H9 (cell line): ENCODE data around the gene GP1BB. TPM values are rescaled to one million over a fixed set of nuclear protein-coding genes. Genes with fewer than 3 reads are reported as not detected.
"Not testable (repeated sequence)": the region's sequence is repeated elsewhere in the genome, so short reads cannot be mapped to it uniquely, and the experiment has no call there.

Source experiments
- DNase-seq: peaks from one replicate; pipeline ENCODE4 v3.0.0-alpha.2; 2017
- H2AFZ ChIP-seq: one replicate; pipeline ENCODE4 v1.6.1; 2013; ENCODE audit warnings: mild to moderate bottlenecking, low read length, control low read depth, moderate library complexity
- H2AK5ac ChIP-seq: 2 replicates; pipeline ENCODE4 v1.6.1; 2013; ENCODE audit warnings: low read length, control low read depth, mixed read lengths; ENCODE audit not compliant: insufficient read length
- H2BK120ac ChIP-seq: one replicate; pipeline ENCODE4 v1.6.1; 2013; ENCODE audit warnings: low read depth, mild to moderate bottlenecking, low read length, control low read depth, inconsistent platforms; ENCODE audit not compliant: poor library complexity, severe bottlenecking
- H2BK12ac ChIP-seq: 2 replicates; pipeline ENCODE4 v1.6.1; 2013; ENCODE audit warnings: low read length, control low read depth, mixed read lengths, low read depth; ENCODE audit not compliant: insufficient read length
- H2BK15ac ChIP-seq: 2 replicates; pipeline ENCODE4 v1.6.1; 2013; ENCODE audit warnings: low read depth, low read length, control low read depth
- H2BK20ac ChIP-seq: one replicate; pipeline ENCODE4 v1.6.1; 2013; ENCODE audit warnings: low read depth, mild to moderate bottlenecking, low read length, control low read depth, inconsistent platforms; ENCODE audit not compliant: poor library complexity, severe bottlenecking
- H2BK5ac ChIP-seq: 2 replicates; pipeline ENCODE4 v1.6.1; 2013; ENCODE audit warnings: low read length, control low read depth, mixed read lengths; ENCODE audit not compliant: insufficient read length
- H3K14ac ChIP-seq: 2 replicates; pipeline ENCODE4 v1.6.1; 2013; ENCODE audit warnings: low read length, control low read depth; ENCODE audit not compliant: insufficient read depth
- H3K18ac ChIP-seq: 2 replicates; pipeline ENCODE4 v1.6.1; 2013; ENCODE audit warnings: low read depth, mild to moderate bottlenecking, mixed read lengths, low read length, control low read depth; ENCODE audit not compliant: insufficient read length
- H3K23ac ChIP-seq: 2 replicates; pipeline ENCODE4 v1.6.1; 2013; ENCODE audit warnings: low read length, control low read depth, mixed read lengths, low read depth; ENCODE audit not compliant: insufficient read length
- H3K23me2 ChIP-seq: 2 replicates; pipeline ENCODE4 v1.6.1; 2013; ENCODE audit warnings: low read depth, mild to moderate bottlenecking, mixed read lengths, low read length, control low read depth; ENCODE audit not compliant: insufficient read length, poor library complexity, severe bottlenecking
- H3K27ac ChIP-seq: 2 replicates; pipeline ENCODE4 v1.5.1; 2013; ENCODE audit warnings: low read length, control low read depth, mixed read lengths, low read depth; ENCODE audit not compliant: insufficient read length
- H3K27me3 ChIP-seq: 2 replicates; pipeline ENCODE4 v1.6.1; 2013; ENCODE audit warnings: low read length, control low read depth, inconsistent platforms; ENCODE audit not compliant: insufficient read depth
- H3K4ac ChIP-seq: 2 replicates; pipeline ENCODE4 v1.6.1; 2013; ENCODE audit warnings: low read depth, mild to moderate bottlenecking, control low read depth, inconsistent platforms, low read length, moderate library complexity
- H3K4me1 ChIP-seq: 2 replicates; pipeline ENCODE4 v1.6.1; 2013; ENCODE audit warnings: low read length, control low read depth, inconsistent platforms; ENCODE audit not compliant: insufficient read depth
- H3K4me2 ChIP-seq: 2 replicates; pipeline ENCODE4 v1.6.1; 2013; ENCODE audit warnings: low read length, control low read depth, mixed read lengths; ENCODE audit not compliant: insufficient read length, insufficient read depth
- H3K56ac ChIP-seq: 2 replicates; pipeline ENCODE4 v1.6.1; 2013; ENCODE audit warnings: low read depth, mild to moderate bottlenecking, mixed read lengths, low read length, control low read depth; ENCODE audit not compliant: insufficient read length
- H3K79me1 ChIP-seq: 2 replicates; pipeline ENCODE4 v1.6.1; 2013; ENCODE audit warnings: low read depth, mild to moderate bottlenecking, moderate library complexity, low read length, control low read depth, inconsistent platforms; ENCODE audit not compliant: insufficient read depth, poor library complexity, severe bottlenecking
- H3K79me2 ChIP-seq: 2 replicates; pipeline ENCODE4 v1.6.1; 2013; ENCODE audit warnings: low read length, control low read depth, inconsistent platforms; ENCODE audit not compliant: insufficient read depth
- H3K9ac ChIP-seq: 2 replicates; pipeline ENCODE4 v1.6.1; 2013; ENCODE audit warnings: low read length, control low read depth, mixed read lengths; ENCODE audit not compliant: insufficient read length; ENCODE audit errors: extremely low read depth
- H3K9me3 ChIP-seq: one replicate; pipeline ENCODE4 v1.6.1; 2013; ENCODE audit warnings: low read depth, low read length, inconsistent platforms; ENCODE audit not compliant: control insufficient read depth
- H3T11ph ChIP-seq: one replicate; pipeline ENCODE4 v1.6.1; 2013; ENCODE audit warnings: mild to moderate bottlenecking, low read length, control low read depth, inconsistent platforms
- H4K20me1 ChIP-seq: one replicate; pipeline ENCODE4 v1.6.1; 2013; ENCODE audit not compliant: control insufficient read depth, insufficient read length, insufficient read depth
- H4K5ac ChIP-seq: 2 replicates; pipeline ENCODE4 v1.6.1; 2013; ENCODE audit warnings: low read depth, mild to moderate bottlenecking, mixed read lengths, low read length, control low read depth; ENCODE audit not compliant: insufficient read length
- H4K8ac ChIP-seq: replicated peaks from 2 replicates; pipeline ENCODE4 v1.6.1; 2013; ENCODE audit warnings: low read length, control low read depth, mixed read lengths, low read depth; ENCODE audit not compliant: insufficient read length
- H4K91ac ChIP-seq: 2 replicates; pipeline ENCODE4 v1.6.1; 2013; ENCODE audit warnings: low read depth, mild to moderate bottlenecking, moderate library complexity, mixed read lengths, low read length, control low read depth; ENCODE audit not compliant: insufficient read length
- H3K27ac Mint-ChIP-seq, 3 experiments: 2 replicates in 2 of 3; 3 replicates in 1 of 3; pipeline ENCODE4 v1.8.0; 2020 to 2021; ENCODE audit warnings: mixed read lengths in 3 of 3, mild to moderate bottlenecking in 1 of 3, moderate library complexity in 1 of 3
- H3K27me3 Mint-ChIP-seq: 2 replicates; pipeline ENCODE4 v1.8.0; 2021; ENCODE audit warnings: low read depth, mild to moderate bottlenecking, moderate library complexity, mixed read lengths
- H3K36me3 Mint-ChIP-seq, 3 experiments: 2 replicates in 2 of 3; 3 replicates in 1 of 3; pipeline ENCODE4 v1.8.0; 2020 to 2021; ENCODE audit warnings: low read depth in 3 of 3, mixed read lengths in 3 of 3; ENCODE audit not compliant: insufficient read depth in 1 of 3
- H3K4me1 Mint-ChIP-seq, 2 experiments: 2 replicates each; pipeline ENCODE4 v1.8.0; 2020; ENCODE audit warnings: mixed read lengths in 2 of 2
- H3K4me3 Mint-ChIP-seq, 2 experiments: 2 replicates in 1 of 2; 3 replicates in 1 of 2; pipeline ENCODE4 v1.8.0; 2020 to 2021; ENCODE audit warnings: mild to moderate bottlenecking in 2 of 2, mixed read lengths in 2 of 2, moderate library complexity in 1 of 2
- H3K9me3 Mint-ChIP-seq, 2 experiments: 2 replicates in 1 of 2; 3 replicates in 1 of 2; pipeline ENCODE4 v1.8.0; 2020; ENCODE audit warnings: mild to moderate bottlenecking in 2 of 2, mixed read lengths in 2 of 2, moderate library complexity in 1 of 2
- WGBS: extraction: QIAGEN DNeasy Blood & Tissue Kit; methylation state at CpG from one replicate; pipeline ENCODE4 v1.1.7; 2013; ENCODE audit warnings: missing lambda C conversion rate, low lambda C conversion rate, mixed read lengths; ENCODE audit not compliant: insufficient read length; ENCODE audit errors: extremely low coverage; 5-methylcytosine and 5-hydroxymethylcytosine counted together
- total RNA-seq: library from RNA; stranded (reverse); gene quantifications from 2 replicates; pipeline ENCODE4 v1.2.1, GENCODE V29; 2021
- TF ChIP-seq, protein P1 (sequence below): fragments of 200-600 bp; sonication (generic); conservative IDR thresholded peaks from 3 replicates; pipeline ENCODE4 v1.8.0; 2021; ENCODE audit warnings: antibody characterized with exemption, mild to moderate bottlenecking

GP1BB gene
- total RNA-seq, 1 experiment from 2014 or later = 3.4 TPM

GRCh38 chr22:19675428-19675827, 47.9 kb upstream of the GP1BB start:
- no peak overlapping the region for H2BK12ac ChIP-seq
- peaks cover 15% of the 10 kb centered on the region for H3K27me3 Mint-ChIP-seq
- H3K79me2 ChIP-seq = no peaks in the 10 kb centered on the region
- H2BK15ac ChIP-seq = no peak overlapping the region
- H4K5ac ChIP-seq = no peak overlapping the region
- H3K27ac Mint-ChIP-seq = no peak overlapping the region
- no peaks in the 10 kb centered on the region for H3K9me3 ChIP-seq
- H3K9ac ChIP-seq = no peak overlapping the region
- no peaks in the 10 kb centered on the region for H3K27me3 ChIP-seq
- H3K27ac ChIP-seq = no peak overlapping the region
- no peaks in the 10 kb centered on the region for H3K79me1 ChIP-seq
- no peaks in the 10 kb centered on the region for H4K20me1 ChIP-seq
- no CpG with 5 or more reads among the region's 7 CpGs for WGBS
- H3K18ac ChIP-seq = no peak overlapping the region
- H3K4me1 Mint-ChIP-seq = peaks cover 6 to 9% of the 10 kb centered on the region in 2 experiments
- TF ChIP-seq, protein P1, sequence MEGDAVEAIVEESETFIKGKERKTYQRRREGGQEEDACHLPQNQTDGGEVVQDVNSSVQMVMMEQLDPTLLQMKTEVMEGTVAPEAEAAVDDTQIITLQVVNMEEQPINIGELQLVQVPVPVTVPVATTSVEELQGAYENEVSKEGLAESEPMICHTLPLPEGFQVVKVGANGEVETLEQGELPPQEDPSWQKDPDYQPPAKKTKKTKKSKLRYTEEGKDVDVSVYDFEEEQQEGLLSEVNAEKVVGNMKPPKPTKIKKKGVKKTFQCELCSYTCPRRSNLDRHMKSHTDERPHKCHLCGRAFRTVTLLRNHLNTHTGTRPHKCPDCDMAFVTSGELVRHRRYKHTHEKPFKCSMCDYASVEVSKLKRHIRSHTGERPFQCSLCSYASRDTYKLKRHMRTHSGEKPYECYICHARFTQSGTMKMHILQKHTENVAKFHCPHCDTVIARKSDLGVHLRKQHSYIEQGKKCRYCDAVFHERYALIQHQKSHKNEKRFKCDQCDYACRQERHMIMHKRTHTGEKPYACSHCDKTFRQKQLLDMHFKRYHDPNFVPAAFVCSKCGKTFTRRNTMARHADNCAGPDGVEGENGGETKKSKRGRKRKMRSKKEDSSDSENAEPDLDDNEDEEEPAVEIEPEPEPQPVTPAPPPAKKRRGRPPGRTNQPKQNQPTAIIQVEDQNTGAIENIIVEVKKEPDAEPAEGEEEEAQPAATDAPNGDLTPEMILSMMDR = no peak
- no peak overlapping the region for H3K14ac ChIP-seq
- H2BK120ac ChIP-seq = no peak overlapping the region
- DNase-seq = no peak
- H3K4me1 ChIP-seq = peaks cover 2% of the 10 kb centered on the region; the same call in 1 of the 2 replicates
- no peak overlapping the region for H2BK20ac ChIP-seq
- H3K4ac ChIP-seq = no peak overlapping the region
- H3K23ac ChIP-seq = no peak overlapping the region
- no peak overlapping the region for H3K4me2 ChIP-seq
- no peak overlapping the region for H4K8ac ChIP-seq
- no peak overlapping the region for H3K56ac ChIP-seq
- H3K36me3 Mint-ChIP-seq = no peaks in the 10 kb centered on the region; a peak in 2 of 7 replicates
- H3K4me3 Mint-ChIP-seq = no peak overlapping the region
- H3K23me2 ChIP-seq = no peaks in the 10 kb centered on the region
- H3T11ph ChIP-seq = no peak overlapping the region
- no peak overlapping the region for H2BK5ac ChIP-seq
- H3K9me3 Mint-ChIP-seq = no peaks in the 10 kb centered on the region; a peak in 2 of 5 replicates
- H2AFZ ChIP-seq = no peak overlapping the region
- no peak overlapping the region for H2AK5ac ChIP-seq
- H4K91ac ChIP-seq = no peak overlapping the region

GRCh38 chr22:19676437-19676836, 46.9 kb upstream of the GP1BB start:
- no CpG with 5 or more reads among the region's 1 CpG for WGBS

More at GRCh38 chr22:19676437-19676836, 46.9 kb upstream of the GP1BB start:
- not testable (repeated sequence) for H3K27ac Mint-ChIP-seq, H3K9me3 Mint-ChIP-seq, H3T11ph ChIP-seq, DNase-seq, H2BK20ac ChIP-seq, H2BK120ac ChIP-seq, H3K27ac ChIP-seq, H3K27me3 ChIP-seq, H4K5ac ChIP-seq, H3K4ac ChIP-seq, H3K23me2 ChIP-seq, H3K4me2 ChIP-seq, H2AK5ac ChIP-seq, H2BK15ac ChIP-seq, H4K91ac ChIP-seq, H2BK5ac ChIP-seq, H4K8ac ChIP-seq, H3K9ac ChIP-seq, H3K4me1 ChIP-seq, H3K56ac ChIP-seq, H3K36me3 Mint-ChIP-seq, H2BK12ac ChIP-seq, H4K20me1 ChIP-seq, H3K23ac ChIP-seq, H3K4me3 Mint-ChIP-seq, H3K18ac ChIP-seq, H3K79me2 ChIP-seq, H3K9me3 ChIP-seq, H3K79me1 ChIP-seq, H3K14ac ChIP-seq, H2AFZ ChIP-seq
- Mint-ChIP-seq H3K4me1 (peaks cover 6 to 12% of the 10 kb centered on the region in 2 experiments), H3K27me3 (peaks cover 15% of the 10 kb centered on the region)
